OCI-LY3 (cell line): ENCODE data around the gene GALNT14.

ENCODE experiments used
- H2AFZ ChIP-seq: fragments of 200-600, 300-600 bp; shearing (Covaris generic); 2 replicates; pipeline ENCODE4 v1.6.0; 2014; ENCODE audit warnings: antibody characterized with exemption, low read depth, low read length
- H3K27ac ChIP-seq: fragments of 200-600, 300-600 bp; sonication (generic); 2 replicates; pipeline ENCODE4 v1.5.1; 2014; ENCODE audit warnings: mild to moderate bottlenecking, low read length, moderate library complexity, mixed read lengths
- H3K27me3 ChIP-seq: fragments of 200-600, 300-600 bp; sonication (generic); 2 replicates; pipeline ENCODE4 v1.6.1; 2014; ENCODE audit warnings: low read depth, low read length, mixed read lengths
- H3K36me3 ChIP-seq: fragments of 200-600, 300-600 bp; sonication (generic); replicated peaks from 2 replicates; pipeline ENCODE3; 2014; ENCODE audit warnings: low read depth, low read length, mixed read lengths
- H3K4me1 ChIP-seq: fragments of 300-600, 200-600 bp; sonication (generic); 2 replicates; pipeline ENCODE4 v1.6.1; 2014; ENCODE audit warnings: low read length, mixed read lengths
- H3K4me2 ChIP-seq: fragments of 200-600, 300-600 bp; sonication (generic); 2 replicates; pipeline ENCODE4 v1.6.1; 2014; ENCODE audit warnings: low read length, mixed read lengths
- H3K4me3 ChIP-seq: fragments of 300-600, 200-600 bp; sonication (generic); 2 replicates; pipeline ENCODE4 v1.5.1; 2014; ENCODE audit warnings: antibody characterized with exemption, mild to moderate bottlenecking, low read length, moderate library complexity
- H3K79me2 ChIP-seq: fragments of 300-600, 200-600 bp; shearing (Covaris generic); 2 replicates; pipeline ENCODE4 v1.6.1; 2014; ENCODE audit warnings: mild to moderate bottlenecking, low read length, mixed read lengths
- H3K9ac ChIP-seq: fragments of 300-600, 200-600 bp; shearing (Covaris generic); 2 replicates; pipeline ENCODE4 v1.6.0; 2014; ENCODE audit warnings: mild to moderate bottlenecking, low read length, moderate library complexity
- H3K9me3 ChIP-seq: fragments of 200-600, 300-600 bp; shearing (Covaris generic); 2 replicates; pipeline ENCODE4 v1.6.1; 2014; ENCODE audit warnings: low read length, mixed read lengths; ENCODE audit not compliant: insufficient read depth
- H4K20me1 ChIP-seq: fragments of 200-600, 300-600 bp; sonication (generic); 2 replicates; pipeline ENCODE4 v1.6.1; 2016; ENCODE audit warnings: low read length, mixed read lengths; ENCODE audit not compliant: insufficient read depth
- CTCF ChIP-seq: fragments of 200-600, 300-600 bp; sonication (generic); IDR thresholded peaks from 2 replicates; pipeline ENCODE4 v1.5.1; 2014; ENCODE audit warnings: antibody characterized with exemption, low read length, low read depth
- EZH2phosphoT487 ChIP-seq: fragments of 200-600 bp; shearing (Covaris generic); IDR thresholded peaks from 2 replicates; pipeline ENCODE4 v1.6.1; 2018; ENCODE audit warnings: antibody characterized with exemption, mixed run types, low read depth

Gene GALNT14

GRCh38 chr2:30942419-30942818 lies 195.8 kb downstream of the GALNT14 start:
- no peaks in the 10 kb centered on the region for H3K27me3 ChIP-seq
- H3K9me3 ChIP-seq: no peaks in the 10 kb centered on the region
- no peaks in the 10 kb centered on the region for H3K79me2 ChIP-seq
- H3K4me3 ChIP-seq: no peak overlapping the region
- no peak overlapping the region for H2AFZ ChIP-seq
- H3K27ac ChIP-seq: no peak overlapping the region
- no peaks in the 10 kb centered on the region for H4K20me1 ChIP-seq
- H3K4me1 ChIP-seq: peaks cover 21% of the 10 kb centered on the region
- peaks cover 44% of the 10 kb centered on the region for H3K36me3 ChIP-seq
- H3K4me2 ChIP-seq: no peak overlapping the region
- H3K9ac ChIP-seq: no peak overlapping the region
- TF ChIP-seq CTCF: no peak
- TF ChIP-seq EZH2phosphoT487: no peak

GRCh38 chr2:30940839-30941238 lies 197.4 kb downstream of the GALNT14 start:
- H3K4me3 ChIP-seq: no peak overlapping the region
- H4K20me1 ChIP-seq: no peaks in the 10 kb centered on the region
- H3K9me3 ChIP-seq: no peaks in the 10 kb centered on the region
- no peak overlapping the region for H2AFZ ChIP-seq
- H3K4me1 ChIP-seq: peaks cover 23% of the 10 kb centered on the region
- no peaks in the 10 kb centered on the region for H3K27me3 ChIP-seq
- H3K27ac ChIP-seq: no peak overlapping the region
- H3K4me2 ChIP-seq: no peak overlapping the region
- no peak overlapping the region for H3K9ac ChIP-seq
- H3K79me2 ChIP-seq: no peaks in the 10 kb centered on the region
- TF ChIP-seq CTCF (no peak), EZH2phosphoT487 (no peak)
- H3K36me3 ChIP-seq: peaks cover 52% of the 10 kb centered on the region

- Histone ChIP-seq H3K27ac (0 out of 2 replicates have a peak overlapping the region, but pooled peaks have one; percentile 40), H3K36me3 (peaks cover 56% of the 10 kb centered on the region), H2AFZ (no peak overlapping the region), H3K4me1 (peaks cover 23% of the 10 kb centered on the region), H3K9ac (no peak overlapping the region), H3K4me2 (no peak overlapping the region), H3K79me2 (no peaks in the 10 kb centered on the region), H3K27me3 (no peaks in the 10 kb centered on the region), H3K9me3 (no peaks in the 10 kb centered on the region), H4K20me1 (no peaks in the 10 kb centered on the region), H3K4me3 (no peak overlapping the region)
- TF ChIP-seq EZH2phosphoT487 (no peak), CTCF (no peak)
Observed at GRCh38 chr2:30939364-30939763, 198.9 kb downstream of the GALNT14 start.

GRCh38 chr2:30938196-30938595 lies 200.0 kb downstream of the GALNT14 start:
- Histone ChIP-seq H3K27me3 (no peaks in the 10 kb centered on the region), H3K4me3 (peak overlapping the region; percentile 1; the same call in 1 of the 2 replicates), H3K27ac (peak overlapping the region; percentile 40), H3K4me2 (peak overlapping the region; percentile 29), H3K9me3 (no peaks in the 10 kb centered on the region), H3K79me2 (no peaks in the 10 kb centered on the region), H3K36me3 (peaks cover 56% of the 10 kb centered on the region), H3K4me1 (peaks cover 26% of the 10 kb centered on the region), H3K9ac (peak overlapping the region; percentile 14; the same call in 1 of the 2 replicates), H2AFZ (no peak overlapping the region), H4K20me1 (no peaks in the 10 kb centered on the region)
- TF ChIP-seq EZH2phosphoT487 (no peak), CTCF (no peak)
